GM18870 (cell line): ENCODE measurements around the gene TRAF3.

ENCODE experiments used
- ATAC-seq: cut with Tn5 transposase; IDR thresholded peaks from one replicate; pipeline ENCODE4 v1.9.1; 2021; ENCODE audit warnings: moderate library complexity; ENCODE audit not compliant: unreplicated experiment

The TRAF3 gene

GRCh38 chr14:102931580-102932285, 154.5 kb downstream of the TRAF3 start:
- ATAC-seq: no peak

- no peak for ATAC-seq
These were observed 155.4 kb downstream of the TRAF3 start for GRCh38 chr14:102932484-102933248.

GRCh38 chr14:102933618-102934231, 156.5 kb downstream of the TRAF3 start:
- ATAC-seq: no peak

- ATAC-seq: no peak
These were observed 158.5 kb downstream of the TRAF3 start for GRCh38 chr14:102935756-102936155.

- no peak for ATAC-seq
These were observed 160.3 kb downstream of the TRAF3 start for GRCh38 chr14:102937331-102938175.

- ATAC-seq: no peak
These were observed 160.9 kb downstream of the TRAF3 start for GRCh38 chr14:102938191-102938590.

- ATAC-seq: no peak
These were observed 162.1 kb downstream of the TRAF3 start for GRCh38 chr14:102939329-102939728.

- ATAC-seq: no peak
These were observed 162.7 kb downstream of the TRAF3 start for GRCh38 chr14:102939820-102940561.

GRCh38 chr14:102940729-102941362, 163.6 kb downstream of the TRAF3 start:
- no peak for ATAC-seq

- ATAC-seq: no peak
These were observed 164.3 kb downstream of the TRAF3 start for GRCh38 chr14:102941419-102942011.

GRCh38 chr14:102942069-102942468, 164.8 kb downstream of the TRAF3 start:
- ATAC-seq: no peak

- ATAC-seq: no peak
These were observed 166.2 kb downstream of the TRAF3 start for GRCh38 chr14:102943454-102943853.

GRCh38 chr14:102943979-102944378, 166.7 kb downstream of the TRAF3 start:
- no peak for ATAC-seq

GRCh38 chr14:102944448-102945330, 167.4 kb downstream of the TRAF3 start:
- ATAC-seq: no peak

- no peak for ATAC-seq
These were observed 168.3 kb downstream of the TRAF3 start for GRCh38 chr14:102945346-102946130.

- no peak for ATAC-seq
These were observed 170.3 kb downstream of the TRAF3 start for GRCh38 chr14:102947321-102948103.

GRCh38 chr14:102948698-102949061, 171.4 kb downstream of the TRAF3 start:
- ATAC-seq: no peak
